WTC11 (cell line): ENCODE measurements around the gene ADAM19. TPM values are rescaled to one million over a fixed set of nuclear protein-coding genes. Genes with fewer than 3 reads are reported as not detected.

Source experiments
- ATAC-seq: fragments of 200-7000 bp; cut with Tn5 transposase; 2 replicates; pipeline ENCODE4 v1.10.0; 2021; ENCODE audit warnings: mild to moderate bottlenecking, moderate library complexity
- CTCF ChIA-PET: fragments of 300-600 bp; sonication (Branson Sonifier 250); formaldehyde crosslinking; loops from one replicate; lab custom pipeline; 2021; ENCODE audit warnings: antibody characterized with exemption; lab: Charles Lee
- POLR2A ChIA-PET: fragments of 350-600 bp; sonication (Branson Sonifier 250); formaldehyde crosslinking; loops from one replicate; lab custom pipeline; 2021; ENCODE audit warnings: antibody characterized with exemption; lab: Charles Lee
- DNase-seq: peaks from one replicate; pipeline ENCODE4 v3.0.0; 2021; ENCODE audit warnings: low spot score
- H3K27ac Mint-ChIP-seq: 2 replicates; pipeline ENCODE4 v1.8.0; 2021; ENCODE audit warnings: mixed read lengths
- H3K27me3 Mint-ChIP-seq: 2 replicates; pipeline ENCODE4 v1.8.0; 2021; ENCODE audit warnings: low read depth, mild to moderate bottlenecking, moderate library complexity, mixed read lengths
- H3K36me3 Mint-ChIP-seq: 2 replicates; pipeline ENCODE4 v1.8.0; 2021; ENCODE audit warnings: mixed read lengths
- H3K4me1 Mint-ChIP-seq: 2 replicates; pipeline ENCODE4 v1.8.0; 2022; ENCODE audit warnings: mixed read lengths
- H3K4me3 Mint-ChIP-seq: 2 replicates; pipeline ENCODE4 v1.8.0; 2021; ENCODE audit warnings: mild to moderate bottlenecking, moderate library complexity, mixed read lengths
- H3K9me3 Mint-ChIP-seq: 2 replicates; pipeline ENCODE4 v1.8.0; 2021; ENCODE audit warnings: mixed read lengths
- CBFB ChIP-seq: sonication (generic); formaldehyde crosslinking; IDR thresholded peaks from 2 replicates; pipeline ENCODE4 v1.8.1; 2022; ENCODE audit warnings: mild to moderate bottlenecking, low read depth, missing genetic modification reagents
- ETV6 ChIP-seq: sonication (generic); formaldehyde crosslinking; IDR thresholded peaks from 2 replicates; pipeline ENCODE4 v1.8.1; 2022; ENCODE audit warnings: mild to moderate bottlenecking, missing genetic modification reagents
- FOXP1 ChIP-seq: sonication (generic); formaldehyde crosslinking; IDR thresholded peaks from 2 replicates; pipeline ENCODE4 v1.8.0; 2022; ENCODE audit warnings: missing genetic modification reagents, mild to moderate bottlenecking, moderate library complexity, borderline replicate concordance
- MXD4 ChIP-seq: fragments of 250-450 bp; sonication (Bioruptor Pico); IDR thresholded peaks from 2 replicates; pipeline ENCODE4 v1.8.0; 2021; ENCODE audit warnings: mild to moderate bottlenecking, moderate library complexity, borderline replicate concordance
- NFE2L1 ChIP-seq: sonication (generic); formaldehyde crosslinking; IDR thresholded peaks from 2 replicates; pipeline ENCODE4 v1.8.1; 2023; ENCODE audit warnings: missing genetic modification reagents
- NR2C2 ChIP-seq: sonication (generic); formaldehyde crosslinking; IDR thresholded peaks from 2 replicates; pipeline ENCODE4 v1.8.0; 2022; ENCODE audit warnings: mild to moderate bottlenecking, missing genetic modification reagents
- OVOL2 ChIP-seq: fragments of 250-450 bp; sonication (Bioruptor Pico); IDR thresholded peaks from 2 replicates; pipeline ENCODE4 v1.9.0; 2021; ENCODE audit warnings: mild to moderate bottlenecking, borderline replicate concordance
- RELA ChIP-seq: sonication (generic); formaldehyde crosslinking; IDR thresholded peaks from 2 replicates; pipeline ENCODE4 v1.8.1; 2022; ENCODE audit warnings: missing genetic modification reagents, mild to moderate bottlenecking, borderline replicate concordance
- RORB ChIP-seq: fragments of 250-450 bp; sonication (Bioruptor Pico); IDR thresholded peaks from 2 replicates; pipeline ENCODE4 v1.9.0; 2021; ENCODE audit warnings: mild to moderate bottlenecking
- SOX15 ChIP-seq: fragments of 250-450 bp; sonication (Bioruptor Pico); IDR thresholded peaks from 2 replicates; pipeline ENCODE4 v1.9.0; 2021; ENCODE audit warnings: mild to moderate bottlenecking
- ZNF232 ChIP-seq: sonication (generic); formaldehyde crosslinking; IDR thresholded peaks from 2 replicates; pipeline ENCODE4 v1.8.0; 2022; ENCODE audit warnings: mild to moderate bottlenecking, missing genetic modification reagents
- ZNF263 ChIP-seq: sonication (generic); formaldehyde crosslinking; IDR thresholded peaks from 2 replicates; pipeline ENCODE4 v1.8.1; 2022; ENCODE audit warnings: low read depth, mild to moderate bottlenecking, moderate library complexity, missing genetic modification reagents
- ZNF396 ChIP-seq: fragments of 250-450 bp; sonication (Bioruptor Pico); IDR thresholded peaks from 2 replicates; pipeline ENCODE4 v1.8.0; 2021; ENCODE audit warnings: mild to moderate bottlenecking, moderate library complexity, borderline replicate concordance
- ZNF671 ChIP-seq: fragments of 250-450 bp; sonication (Bioruptor Pico); IDR thresholded peaks from 2 replicates; pipeline ENCODE4 v1.8.0; 2021; ENCODE audit warnings: mild to moderate bottlenecking
- total RNA-seq: library from RNA; stranded (reverse); gene quantifications from 3 replicates; pipeline ENCODE4 v1.2.3, GENCODE V29; 2021
- TF ChIP-seq, protein P1 (sequence below): fragments of 250-450 bp; sonication (Bioruptor Pico); IDR thresholded peaks from 2 replicates; pipeline ENCODE4 v2.1.2; 2022; ENCODE audit warnings: mild to moderate bottlenecking, moderate library complexity
- TF ChIP-seq, protein P2 (sequence below): sonication (generic); formaldehyde crosslinking; IDR thresholded peaks from 2 replicates; pipeline ENCODE4 v1.8.1; 2023; ENCODE audit warnings: mild to moderate bottlenecking, missing genetic modification reagents
- TF ChIP-seq, protein P3 (sequence below): sonication (generic); formaldehyde crosslinking; IDR thresholded peaks from 2 replicates; pipeline ENCODE4 v1.8.0; 2023; ENCODE audit warnings: mild to moderate bottlenecking, missing genetic modification reagents
- TF ChIP-seq, protein P4 (sequence below): fragments of 200-600 bp; IDR thresholded peaks from 2 replicates; pipeline ENCODE4 v1.8.0; 2022; ENCODE audit warnings: antibody characterized with exemption
- TF ChIP-seq, protein P5 (sequence below): sonication (generic); formaldehyde crosslinking; conservative IDR thresholded peaks from 2 replicates; pipeline ENCODE4 v1.8.1; 2023; ENCODE audit warnings: mild to moderate bottlenecking, low read depth, missing genetic modification reagents, moderate library complexity
- TF ChIP-seq, protein P6 (sequence below): sonication (generic); formaldehyde crosslinking; IDR thresholded peaks from 2 replicates; pipeline ENCODE4 v1.8.0; 2022; ENCODE audit warnings: mild to moderate bottlenecking, missing genetic modification reagents

Gene ADAM19
- total RNA-seq, 1 experiment from 2014 or later: 28.6 TPM

DNA sequence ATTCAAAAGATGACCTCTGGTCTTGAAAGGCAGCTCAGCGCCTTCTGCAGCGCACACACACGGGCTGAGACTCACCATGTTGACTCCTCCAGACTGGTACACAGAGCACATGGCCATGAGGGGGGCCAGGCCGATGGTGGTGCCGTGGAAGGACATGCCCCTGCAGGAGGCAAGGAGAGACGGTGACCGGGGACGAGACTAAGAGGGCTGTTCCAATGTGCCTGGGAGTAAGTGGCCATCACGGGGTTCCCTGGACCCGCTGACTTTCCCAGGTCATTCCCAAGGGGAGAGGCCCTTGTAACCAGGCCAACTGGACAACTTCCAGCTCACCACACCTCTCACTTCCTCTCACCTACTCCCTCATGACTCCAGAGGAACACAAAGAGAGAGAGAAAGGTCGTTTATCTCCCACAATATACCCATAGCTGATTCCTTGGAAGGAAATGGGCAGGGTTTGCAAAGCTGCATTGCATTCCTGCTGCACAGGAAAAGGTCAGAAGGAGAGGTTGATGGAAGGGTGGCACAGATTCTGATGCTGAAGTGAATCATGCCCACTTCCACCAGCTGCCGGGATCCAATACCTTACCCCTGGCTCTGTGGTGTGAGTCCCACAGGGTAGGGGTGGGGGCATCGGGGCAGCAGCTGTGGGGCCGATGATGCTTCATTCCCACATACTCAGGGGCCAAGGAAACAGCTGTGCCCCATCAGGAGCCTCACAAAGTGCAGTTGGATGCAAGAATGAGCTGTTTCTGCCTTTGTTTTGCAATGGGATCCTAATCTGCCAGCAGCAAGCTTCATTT, 68.4 kb downstream of the ADAM19 start:
- peaks cover 5% of the 10 kb centered on the region; the same call in 1 of the 2 replicates for H3K9me3 Mint-ChIP-seq
- H3K36me3 Mint-ChIP-seq: peaks cover 14% of the 10 kb centered on the region
- no peak overlapping the region for H3K27ac Mint-ChIP-seq
- H3K27me3 Mint-ChIP-seq: no peaks in the 10 kb centered on the region
- no peak overlapping the region for H3K4me3 Mint-ChIP-seq
- no peaks in the 10 kb centered on the region for H3K4me1 Mint-ChIP-seq
- CTCF ChIA-PET: interaction anchor here (1.3 kb wide), 1 partner anchor 236 kb away, joined by 4 read pairs; the partner anchor contains the start of gene LSM11
- TF ChIP-seq ZNF263 (CRISPR knock-in tag) (no peak), CBFB (CRISPR knock-in tag) (no peak), ZNF396 (CRISPR knock-in tag) (no peak), RORB (no peak), OVOL2 (CRISPR knock-in tag) (no peak), SOX15 (CRISPR knock-in tag) (no peak), ZNF232 (CRISPR knock-in tag) (no peak), RELA (no peak), ZNF671 (CRISPR knock-in tag) (no peak), NFE2L1 (CRISPR knock-in tag) (no peak), FOXP1 (CRISPR knock-in tag) (no peak), NR2C2 (CRISPR knock-in tag) (no peak), ETV6 (CRISPR knock-in tag) (no peak), MXD4 (no peak)
- TF ChIP-seq, protein P1, sequence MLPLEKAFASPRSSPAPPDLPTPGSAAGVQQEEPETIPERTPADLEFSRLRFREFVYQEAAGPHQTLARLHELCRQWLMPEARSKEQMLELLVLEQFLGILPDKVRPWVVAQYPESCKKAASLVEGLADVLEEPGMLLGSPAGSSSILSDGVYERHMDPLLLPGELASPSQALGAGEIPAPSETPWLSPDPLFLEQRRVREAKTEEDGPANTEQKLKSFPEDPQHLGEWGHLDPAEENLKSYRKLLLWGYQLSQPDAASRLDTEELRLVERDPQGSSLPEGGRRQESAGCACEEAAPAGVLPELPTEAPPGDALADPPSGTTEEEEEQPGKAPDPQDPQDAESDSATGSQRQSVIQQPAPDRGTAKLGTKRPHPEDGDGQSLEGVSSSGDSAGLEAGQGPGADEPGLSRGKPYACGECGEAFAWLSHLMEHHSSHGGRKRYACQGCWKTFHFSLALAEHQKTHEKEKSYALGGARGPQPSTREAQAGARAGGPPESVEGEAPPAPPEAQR (CRISPR knock-in tag): no peak
- TF ChIP-seq, protein P2, sequence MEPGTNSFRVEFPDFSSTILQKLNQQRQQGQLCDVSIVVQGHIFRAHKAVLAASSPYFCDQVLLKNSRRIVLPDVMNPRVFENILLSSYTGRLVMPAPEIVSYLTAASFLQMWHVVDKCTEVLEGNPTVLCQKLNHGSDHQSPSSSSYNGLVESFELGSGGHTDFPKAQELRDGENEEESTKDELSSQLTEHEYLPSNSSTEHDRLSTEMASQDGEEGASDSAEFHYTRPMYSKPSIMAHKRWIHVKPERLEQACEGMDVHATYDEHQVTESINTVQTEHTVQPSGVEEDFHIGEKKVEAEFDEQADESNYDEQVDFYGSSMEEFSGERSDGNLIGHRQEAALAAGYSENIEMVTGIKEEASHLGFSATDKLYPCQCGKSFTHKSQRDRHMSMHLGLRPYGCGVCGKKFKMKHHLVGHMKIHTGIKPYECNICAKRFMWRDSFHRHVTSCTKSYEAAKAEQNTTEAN (CRISPR knock-in tag): no peak
- TF ChIP-seq, protein P3, sequence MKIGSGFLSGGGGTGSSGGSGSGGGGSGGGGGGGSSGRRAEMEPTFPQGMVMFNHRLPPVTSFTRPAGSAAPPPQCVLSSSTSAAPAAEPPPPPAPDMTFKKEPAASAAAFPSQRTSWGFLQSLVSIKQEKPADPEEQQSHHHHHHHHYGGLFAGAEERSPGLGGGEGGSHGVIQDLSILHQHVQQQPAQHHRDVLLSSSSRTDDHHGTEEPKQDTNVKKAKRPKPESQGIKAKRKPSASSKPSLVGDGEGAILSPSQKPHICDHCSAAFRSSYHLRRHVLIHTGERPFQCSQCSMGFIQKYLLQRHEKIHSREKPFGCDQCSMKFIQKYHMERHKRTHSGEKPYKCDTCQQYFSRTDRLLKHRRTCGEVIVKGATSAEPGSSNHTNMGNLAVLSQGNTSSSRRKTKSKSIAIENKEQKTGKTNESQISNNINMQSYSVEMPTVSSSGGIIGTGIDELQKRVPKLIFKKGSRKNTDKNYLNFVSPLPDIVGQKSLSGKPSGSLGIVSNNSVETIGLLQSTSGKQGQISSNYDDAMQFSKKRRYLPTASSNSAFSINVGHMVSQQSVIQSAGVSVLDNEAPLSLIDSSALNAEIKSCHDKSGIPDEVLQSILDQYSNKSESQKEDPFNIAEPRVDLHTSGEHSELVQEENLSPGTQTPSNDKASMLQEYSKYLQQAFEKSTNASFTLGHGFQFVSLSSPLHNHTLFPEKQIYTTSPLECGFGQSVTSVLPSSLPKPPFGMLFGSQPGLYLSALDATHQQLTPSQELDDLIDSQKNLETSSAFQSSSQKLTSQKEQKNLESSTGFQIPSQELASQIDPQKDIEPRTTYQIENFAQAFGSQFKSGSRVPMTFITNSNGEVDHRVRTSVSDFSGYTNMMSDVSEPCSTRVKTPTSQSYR: no peak
- TF ChIP-seq, protein P4, sequence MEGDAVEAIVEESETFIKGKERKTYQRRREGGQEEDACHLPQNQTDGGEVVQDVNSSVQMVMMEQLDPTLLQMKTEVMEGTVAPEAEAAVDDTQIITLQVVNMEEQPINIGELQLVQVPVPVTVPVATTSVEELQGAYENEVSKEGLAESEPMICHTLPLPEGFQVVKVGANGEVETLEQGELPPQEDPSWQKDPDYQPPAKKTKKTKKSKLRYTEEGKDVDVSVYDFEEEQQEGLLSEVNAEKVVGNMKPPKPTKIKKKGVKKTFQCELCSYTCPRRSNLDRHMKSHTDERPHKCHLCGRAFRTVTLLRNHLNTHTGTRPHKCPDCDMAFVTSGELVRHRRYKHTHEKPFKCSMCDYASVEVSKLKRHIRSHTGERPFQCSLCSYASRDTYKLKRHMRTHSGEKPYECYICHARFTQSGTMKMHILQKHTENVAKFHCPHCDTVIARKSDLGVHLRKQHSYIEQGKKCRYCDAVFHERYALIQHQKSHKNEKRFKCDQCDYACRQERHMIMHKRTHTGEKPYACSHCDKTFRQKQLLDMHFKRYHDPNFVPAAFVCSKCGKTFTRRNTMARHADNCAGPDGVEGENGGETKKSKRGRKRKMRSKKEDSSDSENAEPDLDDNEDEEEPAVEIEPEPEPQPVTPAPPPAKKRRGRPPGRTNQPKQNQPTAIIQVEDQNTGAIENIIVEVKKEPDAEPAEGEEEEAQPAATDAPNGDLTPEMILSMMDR: no peak
- TF ChIP-seq, protein P5, sequence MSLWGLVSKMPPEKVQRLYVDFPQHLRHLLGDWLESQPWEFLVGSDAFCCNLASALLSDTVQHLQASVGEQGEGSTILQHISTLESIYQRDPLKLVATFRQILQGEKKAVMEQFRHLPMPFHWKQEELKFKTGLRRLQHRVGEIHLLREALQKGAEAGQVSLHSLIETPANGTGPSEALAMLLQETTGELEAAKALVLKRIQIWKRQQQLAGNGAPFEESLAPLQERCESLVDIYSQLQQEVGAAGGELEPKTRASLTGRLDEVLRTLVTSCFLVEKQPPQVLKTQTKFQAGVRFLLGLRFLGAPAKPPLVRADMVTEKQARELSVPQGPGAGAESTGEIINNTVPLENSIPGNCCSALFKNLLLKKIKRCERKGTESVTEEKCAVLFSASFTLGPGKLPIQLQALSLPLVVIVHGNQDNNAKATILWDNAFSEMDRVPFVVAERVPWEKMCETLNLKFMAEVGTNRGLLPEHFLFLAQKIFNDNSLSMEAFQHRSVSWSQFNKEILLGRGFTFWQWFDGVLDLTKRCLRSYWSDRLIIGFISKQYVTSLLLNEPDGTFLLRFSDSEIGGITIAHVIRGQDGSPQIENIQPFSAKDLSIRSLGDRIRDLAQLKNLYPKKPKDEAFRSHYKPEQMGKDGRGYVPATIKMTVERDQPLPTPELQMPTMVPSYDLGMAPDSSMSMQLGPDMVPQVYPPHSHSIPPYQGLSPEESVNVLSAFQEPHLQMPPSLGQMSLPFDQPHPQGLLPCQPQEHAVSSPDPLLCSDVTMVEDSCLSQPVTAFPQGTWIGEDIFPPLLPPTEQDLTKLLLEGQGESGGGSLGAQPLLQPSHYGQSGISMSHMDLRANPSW (CRISPR knock-in tag): no peak
- TF ChIP-seq, protein P6, sequence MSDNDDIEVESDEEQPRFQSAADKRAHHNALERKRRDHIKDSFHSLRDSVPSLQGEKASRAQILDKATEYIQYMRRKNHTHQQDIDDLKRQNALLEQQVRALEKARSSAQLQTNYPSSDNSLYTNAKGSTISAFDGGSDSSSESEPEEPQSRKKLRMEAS (CRISPR knock-in tag): no peak
- DNase-seq (no peak), ATAC-seq (no peak)
- POLR2A ChIA-PET: interaction anchor here (0.8 kb wide), 1 partner anchor 75 kb away, joined by 3 read pairs; no protein-coding TSS in a partner anchor
